Measurements from ENCODE around the gene GFI1. TPM values are rescaled to one million over a fixed set of nuclear protein-coding genes. Genes with fewer than 3 reads are reported as not detected.

Gene GFI1
- total RNA-seq, 1 donor from 2014 or later = 0.17 TPM

DNA sequence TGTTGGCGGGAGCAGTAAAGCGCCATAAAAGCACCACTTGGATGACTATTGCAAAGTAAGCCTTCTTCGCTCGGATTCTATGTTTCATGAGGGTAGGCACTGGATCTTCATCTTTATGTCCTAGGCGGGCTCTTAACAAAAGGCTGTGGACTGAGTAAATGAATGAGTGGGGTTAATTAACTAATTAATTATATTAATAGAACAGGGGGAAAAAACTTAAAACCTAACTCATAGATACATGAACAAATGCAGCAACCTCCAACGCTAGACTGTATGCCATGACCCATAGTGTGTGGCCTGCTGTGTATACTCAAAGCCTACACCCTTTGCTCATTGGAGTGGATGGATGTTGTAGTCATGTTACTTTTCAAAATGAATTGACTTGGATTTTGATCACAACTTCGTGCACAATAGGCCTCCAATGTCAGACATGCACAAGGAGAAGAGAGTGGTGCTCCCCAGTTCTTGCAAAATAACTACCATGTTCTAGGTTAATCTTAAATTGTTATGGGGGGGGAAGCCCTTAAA is 417 bp upstream of the GFI1 start:
- no peaks in the 10 kb centered on the region for H3K36me3 Mint-ChIP-seq (ENCODE audit: insufficient read depth)
- peaks cover 19% of the 10 kb centered on the region for H3K4me1 Mint-ChIP-seq (ENCODE audit: low read depth)
- no peaks in the 10 kb centered on the region for H3K9me3 Mint-ChIP-seq (ENCODE audit: low read depth)
- no peak overlapping the region for H3K27ac Mint-ChIP-seq
- TF ChIP-seq CTCF (IDR thresholded peaks at IDR 0.05; ENCODE audit: unreplicated experiment) = no peak
- H3K4me3 Mint-ChIP-seq (ENCODE audit: low read depth) = peak overlapping the region; percentile 14
- DNase-seq (ENCODE audit: low spot score, unreplicated experiment) = no peak
- peaks cover 80% of the 10 kb centered on the region for H3K27me3 Mint-ChIP-seq

- TF ChIP-seq CTCF (IDR thresholded peaks at IDR 0.05; ENCODE audit: unreplicated experiment) = peak; percentile 50
- DNase-seq (ENCODE audit: low spot score, unreplicated experiment) = peak; percentile 50
- no peaks in the 10 kb centered on the region for H3K36me3 Mint-ChIP-seq (ENCODE audit: insufficient read depth)
- peaks cover 81% of the 10 kb centered on the region for H3K27me3 Mint-ChIP-seq
- no peak overlapping the region for H3K27ac Mint-ChIP-seq
- H3K9me3 Mint-ChIP-seq (ENCODE audit: low read depth) = no peaks in the 10 kb centered on the region
- peak overlapping the region; percentile 68 for H3K4me3 Mint-ChIP-seq (ENCODE audit: low read depth)
- peaks cover 26% of the 10 kb centered on the region for H3K4me1 Mint-ChIP-seq (ENCODE audit: low read depth)
Measured at GRCh38 chr1:92485381-92486250, 1.1 kb downstream of the GFI1 start.

GRCh38 chr1:92484472-92485380 is 2.0 kb downstream of the GFI1 start:
- H3K27me3 Mint-ChIP-seq = peaks cover 87% of the 10 kb centered on the region
- peak overlapping the region; percentile 66 for H3K27ac Mint-ChIP-seq
- H3K9me3 Mint-ChIP-seq (ENCODE audit: low read depth) = no peaks in the 10 kb centered on the region
- DNase-seq (ENCODE audit: low spot score, unreplicated experiment) = peak; percentile 35
- H3K4me3 Mint-ChIP-seq (ENCODE audit: low read depth) = peak overlapping the region; percentile 68
- H3K36me3 Mint-ChIP-seq (ENCODE audit: insufficient read depth) = no peaks in the 10 kb centered on the region
- peak; percentile 36 for TF ChIP-seq CTCF (IDR thresholded peaks at IDR 0.05; ENCODE audit: unreplicated experiment)
- peaks cover 27% of the 10 kb centered on the region for H3K4me1 Mint-ChIP-seq (ENCODE audit: low read depth)

DNA sequence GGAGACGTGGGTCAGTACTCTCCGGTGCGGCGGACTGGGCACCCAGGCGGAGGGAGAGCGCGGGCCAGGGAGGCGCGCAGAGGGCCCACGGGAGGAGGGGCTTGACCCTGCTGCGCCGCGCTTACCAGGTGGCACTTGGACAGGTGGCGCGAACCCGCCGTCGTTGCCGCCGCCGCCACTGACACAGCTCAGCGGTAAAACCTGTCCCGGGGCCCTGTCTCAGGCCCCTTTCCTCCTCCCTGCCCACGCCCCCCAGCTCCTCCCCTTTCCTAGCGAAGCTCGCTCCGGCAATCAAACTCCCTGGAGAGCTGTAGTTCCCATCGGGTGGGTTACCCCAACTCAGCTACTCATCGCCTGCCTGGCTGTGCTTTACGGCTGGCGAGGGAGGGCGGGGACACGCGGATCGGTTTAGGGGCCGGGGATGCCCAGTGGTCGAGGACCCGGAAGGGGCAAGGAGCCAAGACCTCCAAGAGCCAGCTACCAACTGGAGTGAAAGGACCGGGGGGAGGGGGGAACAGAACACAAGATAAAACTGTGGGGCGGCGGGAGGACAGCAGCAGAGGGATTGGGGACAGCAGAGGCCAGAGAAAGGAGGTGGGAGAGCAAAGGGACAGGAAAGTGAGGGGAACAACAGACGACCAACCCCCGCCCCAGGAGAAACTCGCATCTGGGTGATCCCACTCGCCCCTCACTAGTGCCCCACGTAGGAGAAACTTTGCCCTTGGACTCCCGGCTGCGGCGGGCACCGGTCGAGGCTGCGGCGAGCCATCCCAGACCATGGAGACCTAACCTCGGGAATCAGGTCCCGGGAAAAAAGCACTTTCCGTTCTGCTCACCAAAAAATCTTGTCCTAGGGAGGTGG is 2.9 kb downstream of the GFI1 start:
- Mint-ChIP-seq H3K27ac (peak overlapping the region; percentile 66), H3K27me3 (peaks cover 87% of the 10 kb centered on the region), H3K36me3 (ENCODE audit: insufficient read depth) (no peaks in the 10 kb centered on the region), H3K9me3 (ENCODE audit: low read depth) (no peaks in the 10 kb centered on the region), H3K4me1 (ENCODE audit: low read depth) (peaks cover 27% of the 10 kb centered on the region), H3K4me3 (ENCODE audit: low read depth) (peak overlapping the region; percentile 68)
- DNase-seq (ENCODE audit: low spot score, unreplicated experiment) = peak; percentile 15
- TF ChIP-seq CTCF (IDR thresholded peaks at IDR 0.05; ENCODE audit: unreplicated experiment) = no peak
